ENCODE results near the gene PDGFA.

Gene PDGFA

GRCh38 chr7:517774-518629, 1.6 kb downstream of the PDGFA start:
- TF ChIP-seq, protein P1, sequence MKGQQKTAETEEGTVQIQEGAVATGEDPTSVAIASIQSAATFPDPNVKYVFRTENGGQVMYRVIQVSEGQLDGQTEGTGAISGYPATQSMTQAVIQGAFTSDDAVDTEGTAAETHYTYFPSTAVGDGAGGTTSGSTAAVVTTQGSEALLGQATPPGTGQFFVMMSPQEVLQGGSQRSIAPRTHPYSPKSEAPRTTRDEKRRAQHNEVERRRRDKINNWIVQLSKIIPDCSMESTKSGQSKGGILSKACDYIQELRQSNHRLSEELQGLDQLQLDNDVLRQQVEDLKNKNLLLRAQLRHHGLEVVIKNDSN (IDR thresholded peaks at IDR 0.05), result no peak
- TF ChIP-seq ZBTB7A (IDR thresholded peaks at IDR 0.05; ENCODE audit: low read depth) (peak; percentile 55; the same call in 1 of the 2 replicates), CREB1 (IDR thresholded peaks at IDR 0.05; ENCODE audit: low read depth) (no peak)

- TF ChIP-seq NFIC (IDR thresholded peaks at IDR 0.05), result no peak
- TF ChIP-seq RAD21 (IDR thresholded peaks at IDR 0.05; ENCODE audit: low read depth), result no peak
- TF ChIP-seq TEAD4 (IDR thresholded peaks at IDR 0.05), result no peak
- TF ChIP-seq CREB1 (IDR thresholded peaks at IDR 0.05; ENCODE audit: low read depth), result no peak
- TF ChIP-seq MAX (IDR thresholded peaks at IDR 0.05), result no peak
- TF ChIP-seq EP300 (IDR thresholded peaks at IDR 0.05; ENCODE audit: borderline replicate concordance), result no peak
- TF ChIP-seq TCF12 (IDR thresholded peaks at IDR 0.05; ENCODE audit: low read depth), result no peak
- TF ChIP-seq TAF1 (IDR thresholded peaks at IDR 0.05; ENCODE audit: low read depth), result no peak
- no peak for TF ChIP-seq CEBPB (IDR thresholded peaks at IDR 0.05)
- TF ChIP-seq, protein P1 (IDR thresholded peaks at IDR 0.05), result no peak
- TF ChIP-seq EGR1 (IDR thresholded peaks at IDR 0.05), result no peak
- TF ChIP-seq, protein P2, sequence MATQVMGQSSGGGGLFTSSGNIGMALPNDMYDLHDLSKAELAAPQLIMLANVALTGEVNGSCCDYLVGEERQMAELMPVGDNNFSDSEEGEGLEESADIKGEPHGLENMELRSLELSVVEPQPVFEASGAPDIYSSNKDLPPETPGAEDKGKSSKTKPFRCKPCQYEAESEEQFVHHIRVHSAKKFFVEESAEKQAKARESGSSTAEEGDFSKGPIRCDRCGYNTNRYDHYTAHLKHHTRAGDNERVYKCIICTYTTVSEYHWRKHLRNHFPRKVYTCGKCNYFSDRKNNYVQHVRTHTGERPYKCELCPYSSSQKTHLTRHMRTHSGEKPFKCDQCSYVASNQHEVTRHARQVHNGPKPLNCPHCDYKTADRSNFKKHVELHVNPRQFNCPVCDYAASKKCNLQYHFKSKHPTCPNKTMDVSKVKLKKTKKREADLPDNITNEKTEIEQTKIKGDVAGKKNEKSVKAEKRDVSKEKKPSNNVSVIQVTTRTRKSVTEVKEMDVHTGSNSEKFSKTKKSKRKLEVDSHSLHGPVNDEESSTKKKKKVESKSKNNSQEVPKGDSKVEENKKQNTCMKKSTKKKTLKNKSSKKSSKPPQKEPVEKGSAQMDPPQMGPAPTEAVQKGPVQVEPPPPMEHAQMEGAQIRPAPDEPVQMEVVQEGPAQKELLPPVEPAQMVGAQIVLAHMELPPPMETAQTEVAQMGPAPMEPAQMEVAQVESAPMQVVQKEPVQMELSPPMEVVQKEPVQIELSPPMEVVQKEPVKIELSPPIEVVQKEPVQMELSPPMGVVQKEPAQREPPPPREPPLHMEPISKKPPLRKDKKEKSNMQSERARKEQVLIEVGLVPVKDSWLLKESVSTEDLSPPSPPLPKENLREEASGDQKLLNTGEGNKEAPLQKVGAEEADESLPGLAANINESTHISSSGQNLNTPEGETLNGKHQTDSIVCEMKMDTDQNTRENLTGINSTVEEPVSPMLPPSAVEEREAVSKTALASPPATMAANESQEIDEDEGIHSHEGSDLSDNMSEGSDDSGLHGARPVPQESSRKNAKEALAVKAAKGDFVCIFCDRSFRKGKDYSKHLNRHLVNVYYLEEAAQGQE (IDR thresholded peaks at IDR 0.05; ENCODE audit: low read depth), result no peak
- no peak for TF ChIP-seq YY1 (IDR thresholded peaks at IDR 0.05; ENCODE audit: low read depth)
- no peak for TF ChIP-seq ZBTB7A (IDR thresholded peaks at IDR 0.05; ENCODE audit: low read depth)
- TF ChIP-seq FOXM1 (IDR thresholded peaks at IDR 0.05; ENCODE audit: borderline replicate concordance, low read depth), result no peak
Measured at GRCh38 chr7:516606-517456, 2.8 kb downstream of the PDGFA start.

GRCh38 chr7:516216-516605, 3.4 kb downstream of the PDGFA start:
- TF ChIP-seq CEBPB (IDR thresholded peaks at IDR 0.05), result no peak
- TF ChIP-seq TAF1 (IDR thresholded peaks at IDR 0.05; ENCODE audit: low read depth), result no peak
- TF ChIP-seq EP300 (IDR thresholded peaks at IDR 0.05; ENCODE audit: borderline replicate concordance), result no peak
- TF ChIP-seq TCF12 (IDR thresholded peaks at IDR 0.05; ENCODE audit: low read depth), result no peak
- no peak for TF ChIP-seq FOXM1 (IDR thresholded peaks at IDR 0.05; ENCODE audit: borderline replicate concordance, low read depth)
- TF ChIP-seq TEAD4 (IDR thresholded peaks at IDR 0.05), result no peak
- TF ChIP-seq, protein P2 (IDR thresholded peaks at IDR 0.05; ENCODE audit: low read depth), result no peak
- no peak for TF ChIP-seq YY1 (IDR thresholded peaks at IDR 0.05; ENCODE audit: low read depth)
- TF ChIP-seq ZBTB7A (IDR thresholded peaks at IDR 0.05; ENCODE audit: low read depth), result no peak
- no peak for TF ChIP-seq CREB1 (IDR thresholded peaks at IDR 0.05; ENCODE audit: low read depth)
- TF ChIP-seq RAD21 (IDR thresholded peaks at IDR 0.05; ENCODE audit: low read depth), result no peak
- no peak for TF ChIP-seq EGR1 (IDR thresholded peaks at IDR 0.05)
- no peak for TF ChIP-seq MAX (IDR thresholded peaks at IDR 0.05)
- TF ChIP-seq NFIC (IDR thresholded peaks at IDR 0.05), result no peak
- TF ChIP-seq, protein P1 (IDR thresholded peaks at IDR 0.05), result no peak

GRCh38 chr7:515628-516027, 4.0 kb downstream of the PDGFA start:
- no peak for TF ChIP-seq EGR1 (IDR thresholded peaks at IDR 0.05)
- TF ChIP-seq EP300 (IDR thresholded peaks at IDR 0.05; ENCODE audit: borderline replicate concordance), result no peak
- no peak for TF ChIP-seq CREB1 (IDR thresholded peaks at IDR 0.05; ENCODE audit: low read depth)

Measured in Ishikawa (cell line).